Dedifferentiated amniotic fluid mesenchymal stem cell (primary cell): Measurements from ENCODE around the gene ZBTB40.

Experiments used
- DNase-seq: peaks from one replicate; pipeline ENCODE4 v3.0.0-alpha.2; 2016; ENCODE audit errors: extremely low spot score

The ZBTB40 gene

DNA sequence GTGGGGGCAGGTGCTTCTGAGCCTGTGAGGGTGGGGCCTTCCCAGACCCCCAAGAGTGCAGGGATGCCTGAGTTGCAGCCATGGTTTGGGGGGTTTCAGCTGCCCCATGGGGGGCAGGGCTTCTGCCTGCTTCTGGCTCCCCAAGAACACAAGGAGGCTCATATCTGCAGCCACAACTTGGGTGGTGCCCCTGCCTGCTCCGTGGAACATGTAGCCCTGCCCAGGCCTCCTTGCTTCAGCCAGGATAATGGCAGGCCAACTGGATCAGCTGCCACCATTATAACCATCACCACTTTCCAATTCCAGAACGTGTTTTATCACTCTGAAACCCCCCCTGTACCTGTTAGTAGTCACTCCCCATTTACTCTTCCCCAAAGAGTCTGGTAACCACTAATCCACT is 14.0 kb downstream of the ZBTB40 start:
- no peak for DNase-seq

GRCh38 chr1:22470227-22470626 is 18.6 kb downstream of the ZBTB40 start:
- no peak for DNase-seq

DNA sequence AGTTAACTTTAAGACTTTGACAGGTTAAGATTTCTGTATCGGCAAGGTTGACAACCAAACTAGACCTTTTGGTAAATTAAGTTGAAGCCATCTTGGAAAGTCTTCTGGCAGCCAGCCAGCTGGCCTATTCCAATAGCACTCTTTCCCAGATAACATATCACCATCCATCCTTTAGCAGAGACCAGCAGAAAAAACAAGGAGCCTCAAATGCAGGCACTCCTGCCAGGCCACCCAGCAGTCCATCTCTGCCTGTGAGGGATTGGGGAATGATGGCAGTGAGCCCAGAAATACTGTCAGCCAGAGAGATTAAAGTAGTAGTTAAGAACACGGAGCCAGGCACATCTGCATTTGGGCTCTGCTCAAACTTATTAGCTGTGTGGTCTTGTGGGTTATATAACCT is 19.4 kb downstream of the ZBTB40 start:
- no peak for DNase-seq

DNA sequence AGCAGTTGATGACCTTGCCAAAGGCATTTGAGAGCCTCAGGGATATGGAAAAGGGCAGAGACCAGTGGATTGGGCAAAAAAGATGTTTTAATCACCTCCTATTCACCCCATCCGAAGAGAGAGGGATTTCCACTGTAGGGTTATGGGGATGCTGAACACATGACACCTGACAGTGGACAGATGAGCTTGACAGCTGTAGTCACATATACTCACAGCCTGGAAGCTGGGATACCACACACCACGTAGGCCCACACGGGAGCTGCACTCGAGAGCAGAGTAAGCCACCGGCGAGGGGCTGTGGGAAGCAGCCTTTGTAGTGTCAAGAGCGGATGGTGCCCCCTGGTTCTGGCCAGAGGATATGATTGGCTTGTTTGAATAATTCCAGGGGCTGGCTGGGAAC is 20.0 kb downstream of the ZBTB40 start:
- DNase-seq: no peak

DNA sequence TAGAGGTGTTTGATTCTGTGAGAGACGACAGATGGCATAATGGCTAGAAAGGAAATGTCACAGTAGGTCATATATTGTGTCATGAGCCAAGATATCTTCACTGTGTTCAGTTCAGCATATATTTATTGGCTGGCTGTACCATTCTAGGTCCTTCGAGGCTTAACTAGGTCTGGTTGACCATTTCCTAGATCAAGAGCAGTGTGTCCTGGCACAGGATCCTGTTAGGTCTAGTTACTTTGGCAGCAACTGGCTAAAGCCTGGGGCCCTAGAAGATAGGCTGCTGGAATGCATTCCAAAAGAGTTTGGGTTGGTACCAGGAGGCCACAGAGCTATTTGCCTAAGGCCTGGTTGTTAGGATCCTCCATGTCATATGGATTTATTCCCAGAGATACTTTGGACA is 20.9 kb downstream of the ZBTB40 start:
- peak; percentile 56 for DNase-seq

GRCh38 chr1:22473952-22474351 is 22.3 kb downstream of the ZBTB40 start:
- no peak for DNase-seq

- no peak for DNase-seq
These were observed 24.9 kb downstream of the ZBTB40 start for GRCh38 chr1:22476566-22476965.

DNA sequence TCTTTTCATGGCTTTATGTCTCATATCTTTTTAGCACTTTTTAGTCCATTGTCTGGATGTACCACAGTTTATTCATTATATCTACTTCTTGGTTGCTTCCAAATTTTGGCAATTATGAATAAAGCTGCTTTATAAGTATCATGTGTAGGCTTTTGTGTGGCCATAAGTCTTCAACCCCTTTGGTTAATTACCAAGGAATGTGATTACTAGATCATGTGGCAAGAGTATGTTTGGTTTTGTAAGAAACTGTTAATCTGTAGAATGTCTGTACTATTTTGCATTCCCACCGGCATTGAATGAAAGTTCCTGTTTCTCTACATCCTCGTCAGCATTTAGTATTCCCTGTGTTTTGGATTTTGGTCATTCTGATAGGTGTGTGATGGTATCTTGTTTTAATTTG is 31.5 kb downstream of the ZBTB40 start:
- no peak for DNase-seq

- DNase-seq: no peak
These were observed 33.2 kb downstream of the ZBTB40 start for GRCh38 chr1:22484706-22485345.

GRCh38 chr1:22485431-22485830 is 33.8 kb downstream of the ZBTB40 start:
- DNase-seq: no peak

DNA sequence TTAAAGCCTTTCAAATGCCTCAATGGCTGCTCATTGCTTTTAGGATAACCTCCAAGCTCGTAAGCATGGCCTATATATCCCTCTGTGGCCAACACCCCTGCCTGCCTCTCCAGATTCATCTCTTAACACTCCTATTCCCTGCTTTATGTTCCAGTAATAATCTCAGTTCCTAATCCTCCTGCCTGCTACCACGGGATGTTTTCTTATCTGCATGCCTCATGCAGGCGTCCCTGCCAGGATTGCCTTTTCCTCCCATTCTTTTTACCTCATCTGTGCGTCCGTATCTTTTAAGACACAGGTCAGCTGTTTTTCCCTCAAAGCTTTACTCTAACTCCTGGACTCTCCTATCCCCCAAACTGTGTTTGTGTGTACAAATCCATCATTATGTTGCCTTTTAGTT is 36.1 kb downstream of the ZBTB40 start:
- no peak for DNase-seq

DNA sequence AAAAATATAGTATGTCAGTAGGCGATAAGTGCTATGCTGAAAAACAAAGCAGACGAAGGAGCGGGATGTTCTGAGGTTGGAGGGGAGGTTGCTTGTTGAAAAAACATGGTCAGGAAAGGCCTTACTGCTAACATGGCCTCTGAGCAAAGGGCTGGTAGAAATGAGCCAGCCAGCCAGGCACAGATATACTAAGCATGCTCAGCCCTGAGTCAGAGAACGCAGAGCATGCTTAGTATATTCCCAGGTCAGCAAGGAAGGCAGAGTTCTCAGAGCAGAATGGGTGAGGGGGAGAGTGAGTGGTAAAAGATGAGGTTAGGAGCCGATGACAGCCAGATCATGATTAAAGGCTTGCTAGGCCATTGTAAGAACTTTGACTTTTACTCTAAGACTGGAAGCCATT is 36.7 kb downstream of the ZBTB40 start:
- no peak for DNase-seq

GRCh38 chr1:22489278-22489677 is 37.6 kb downstream of the ZBTB40 start:
- no peak for DNase-seq

DNA sequence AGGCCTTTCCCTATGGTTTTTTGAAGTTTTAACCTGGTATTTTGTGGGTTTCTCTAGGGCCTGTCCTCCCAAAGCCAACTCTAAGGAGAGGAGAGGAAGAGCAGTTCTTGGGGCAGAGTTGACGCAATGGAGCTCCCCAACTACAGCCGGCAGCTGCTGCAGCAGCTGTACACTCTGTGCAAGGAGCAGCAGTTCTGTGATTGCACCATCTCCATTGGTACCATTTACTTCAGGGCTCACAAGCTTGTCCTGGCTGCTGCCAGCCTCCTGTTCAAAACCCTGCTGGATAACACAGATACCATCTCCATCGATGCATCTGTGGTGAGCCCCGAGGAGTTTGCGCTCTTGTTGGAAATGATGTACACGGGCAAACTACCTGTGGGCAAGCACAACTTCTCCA is 38.2 kb downstream of the ZBTB40 start:
- no peak for DNase-seq

GRCh38 chr1:22490309-22490708 is 38.7 kb downstream of the ZBTB40 start:
- DNase-seq: no peak

DNA sequence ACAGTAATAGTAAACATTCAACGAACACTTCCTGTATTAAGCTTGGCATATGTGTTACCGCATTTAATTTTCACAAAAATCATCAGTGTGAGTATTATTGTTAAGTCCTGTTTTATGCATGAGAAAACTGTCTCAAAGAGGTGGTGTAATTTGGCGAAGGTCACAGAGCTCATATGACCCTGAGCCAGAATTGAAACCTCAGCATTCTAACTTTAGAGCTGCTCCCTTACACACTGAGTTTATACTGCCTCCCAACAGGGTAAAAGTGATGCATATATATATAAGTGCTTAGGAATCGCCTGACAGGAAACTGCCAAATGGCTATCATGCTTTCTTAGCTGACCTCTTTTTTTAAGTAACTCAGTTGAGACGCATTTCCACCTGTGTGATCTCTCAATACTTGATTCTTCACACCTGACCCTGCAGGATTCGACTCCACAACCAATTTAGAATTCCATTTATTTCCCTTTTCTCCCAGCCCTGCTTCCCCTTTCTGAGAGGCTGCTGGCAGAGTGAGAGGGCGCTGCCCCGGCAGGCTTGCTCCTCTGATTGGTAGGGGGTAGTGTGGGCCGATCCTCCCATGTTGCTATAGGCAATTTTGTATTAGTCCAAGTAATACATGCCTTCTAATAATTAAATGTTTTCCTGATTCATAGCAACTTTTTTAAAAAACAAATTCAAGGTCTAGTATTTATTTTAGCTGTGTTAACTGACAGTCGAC is 40.5 kb downstream of the ZBTB40 start:
- no peak for DNase-seq

GRCh38 chr1:22494144-22494543 is 42.5 kb downstream of the ZBTB40 start:
- DNase-seq: no peak

DNA sequence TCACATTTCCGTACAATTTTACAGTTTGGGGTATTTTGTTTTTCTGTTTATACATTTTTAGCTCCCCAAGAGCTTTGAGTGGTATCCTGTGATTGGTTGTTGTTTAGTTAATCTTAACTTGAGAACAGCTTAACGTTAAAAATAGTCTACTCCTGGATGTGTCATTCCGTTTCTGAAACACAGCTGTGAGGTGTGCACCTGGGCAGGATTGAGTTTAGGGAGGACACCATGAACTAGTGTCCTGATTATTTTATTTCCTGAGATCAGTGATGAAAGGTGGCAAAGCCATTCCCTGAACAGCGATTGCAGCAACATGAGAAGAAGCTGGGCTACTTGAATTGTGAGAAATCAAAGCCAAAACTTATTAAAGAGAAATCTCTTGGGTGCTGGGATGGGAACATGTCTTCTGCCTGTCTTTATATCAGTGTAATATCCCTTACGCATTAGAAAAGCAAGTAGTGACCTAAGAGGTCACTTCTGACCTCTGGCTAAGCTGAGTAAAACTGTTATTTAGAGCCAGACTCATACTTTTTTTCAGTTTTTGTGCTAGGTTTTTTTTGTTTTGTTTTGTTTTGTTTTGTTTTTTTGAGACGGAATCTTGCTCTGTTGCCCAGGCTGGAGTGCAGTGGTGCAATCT is 43.4 kb downstream of the ZBTB40 start:
- no peak for DNase-seq

GRCh38 chr1:22496536-22497160 is 45.0 kb downstream of the ZBTB40 start:
- DNase-seq: no peak

GRCh38 chr1:22498463-22498862 is 46.8 kb downstream of the ZBTB40 start:
- no peak for DNase-seq

GRCh38 chr1:22500058-22500457 is 48.4 kb downstream of the ZBTB40 start:
- no peak for DNase-seq

- DNase-seq: no peak
These were observed 48.8 kb downstream of the ZBTB40 start for GRCh38 chr1:22500471-22500870.

DNA sequence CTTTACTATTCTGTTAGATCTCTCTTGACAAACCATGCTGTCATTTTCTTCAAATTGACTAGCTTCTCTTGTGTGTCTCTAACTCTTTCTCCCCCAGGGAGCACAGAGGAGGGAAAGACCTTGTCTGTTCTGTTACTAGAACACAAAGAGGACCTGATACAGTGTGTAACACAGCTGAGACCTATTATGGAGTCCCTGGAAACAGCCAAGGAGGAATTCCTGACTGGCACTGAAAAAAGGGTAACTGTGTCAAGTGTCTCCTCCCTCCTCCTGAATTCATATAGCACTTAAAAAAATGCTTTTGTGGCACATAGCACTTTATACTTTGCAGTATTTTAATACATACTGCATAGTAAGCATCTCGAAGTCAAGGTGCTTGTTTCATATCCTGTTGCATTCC is 50.6 kb downstream of the ZBTB40 start:
- no peak for DNase-seq
